Hematopoietic multipotent progenitor cell treated with erythropoietin and hydrocortisone succinate and interleukin-3 and kit ligand, for 15 days (in vitro differentiated cells): ENCODE results near the gene CCDC73.
"Not testable (repeated sequence)": the region's sequence is repeated elsewhere in the genome, so short reads cannot be mapped to it uniquely, and the experiment has no call there.

ENCODE experiments used
- DNase-seq: peaks from one replicate; pipeline ENCODE4 v3.0.0-alpha.2; 2015; ENCODE audit warnings: low spot score

Gene CCDC73

DNA sequence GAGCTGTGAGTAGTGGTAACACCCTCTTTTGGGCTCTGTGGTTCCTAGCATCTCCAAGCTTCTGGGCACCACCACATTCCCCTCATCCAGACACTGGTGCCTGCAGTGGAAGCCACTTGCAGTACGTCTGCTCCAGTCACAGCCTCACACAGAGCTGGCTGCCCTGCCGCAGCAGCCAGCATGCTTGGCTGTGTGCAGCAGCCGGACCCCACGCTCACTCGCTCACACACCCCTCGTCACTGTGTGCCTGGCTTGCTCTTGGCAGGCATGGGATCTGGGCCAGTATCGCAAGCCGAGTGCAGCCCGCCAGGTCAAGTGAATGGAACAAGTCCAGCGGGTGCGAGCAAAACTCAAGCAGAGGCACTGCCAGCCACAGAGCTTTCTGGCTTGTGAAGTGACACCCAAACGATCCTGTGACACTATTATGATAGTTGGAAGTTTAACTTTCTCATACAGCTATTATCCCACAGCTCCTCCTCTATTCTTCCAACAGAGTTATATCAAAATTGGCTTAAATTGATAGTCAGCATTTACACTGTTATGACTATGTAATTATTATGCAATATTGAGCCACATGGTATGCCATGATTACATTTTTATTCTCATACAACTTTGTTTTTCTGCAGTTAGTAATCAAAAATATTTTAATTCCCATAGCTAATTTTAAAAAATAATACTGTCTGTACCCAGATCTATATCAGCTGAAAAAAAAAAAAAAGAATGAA lies 89.0 kb downstream of the CCDC73 start:
- no peak for DNase-seq

DNA sequence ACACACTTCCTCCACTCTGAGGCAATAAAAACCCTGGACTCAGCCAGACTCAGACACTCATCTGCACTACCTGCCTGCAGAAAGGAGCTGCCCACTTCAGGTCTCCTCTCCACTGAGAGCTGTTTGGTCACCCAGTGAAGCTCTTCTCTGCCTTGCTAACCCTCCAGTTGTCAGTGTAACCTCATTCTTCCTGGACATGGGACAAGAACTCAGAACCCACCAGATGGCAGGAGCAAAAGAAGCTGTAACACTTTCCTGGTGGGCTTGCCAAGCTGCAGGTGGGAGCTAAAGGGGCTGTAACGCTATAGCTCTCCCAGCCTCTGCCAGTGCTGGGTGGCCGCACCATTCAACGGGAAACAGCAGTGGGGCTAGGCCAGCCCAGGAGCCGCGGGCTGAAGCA lies 89.7 kb downstream of the CCDC73 start:
- DNase-seq, result no peak

DNA sequence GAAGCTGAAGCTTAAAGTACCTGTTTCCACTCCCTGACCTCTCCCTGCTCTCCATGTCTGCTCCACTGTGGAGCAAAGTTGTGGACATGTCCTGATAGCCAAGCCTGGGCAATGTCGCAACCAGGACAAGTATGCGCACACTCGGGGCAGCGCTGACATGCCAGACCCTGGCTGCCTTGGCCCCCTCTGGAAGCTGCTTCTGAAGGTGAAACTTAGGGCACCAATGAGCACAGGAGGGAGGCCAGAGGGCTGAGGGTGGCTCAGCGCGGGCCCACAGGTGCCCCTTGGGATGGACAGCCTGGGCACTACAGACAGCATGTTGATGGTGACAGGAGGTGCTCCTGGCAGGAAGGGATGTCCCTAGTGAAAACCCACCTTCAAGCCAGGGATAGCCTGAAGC lies 90.2 kb downstream of the CCDC73 start:
- no peak for DNase-seq

DNA sequence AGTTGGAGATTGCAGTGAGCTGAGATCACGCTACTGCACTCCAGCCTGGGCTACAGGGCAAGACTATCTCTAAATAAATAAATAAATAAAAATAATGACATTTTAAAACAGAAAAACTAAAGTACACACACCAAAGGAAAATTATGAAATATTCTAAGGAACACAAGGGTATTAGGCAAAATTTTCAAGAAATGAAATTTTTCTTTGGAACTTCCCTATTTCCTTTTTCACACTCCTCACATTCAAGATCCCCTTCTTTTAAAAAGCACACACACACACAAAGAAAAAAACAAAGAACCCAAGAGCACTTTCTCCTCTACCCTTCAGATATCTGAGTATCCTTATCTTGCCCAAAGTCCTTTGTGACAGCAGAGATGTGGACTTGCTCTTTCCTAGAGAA lies 92.8 kb downstream of the CCDC73 start:
- no peak for DNase-seq

DNA sequence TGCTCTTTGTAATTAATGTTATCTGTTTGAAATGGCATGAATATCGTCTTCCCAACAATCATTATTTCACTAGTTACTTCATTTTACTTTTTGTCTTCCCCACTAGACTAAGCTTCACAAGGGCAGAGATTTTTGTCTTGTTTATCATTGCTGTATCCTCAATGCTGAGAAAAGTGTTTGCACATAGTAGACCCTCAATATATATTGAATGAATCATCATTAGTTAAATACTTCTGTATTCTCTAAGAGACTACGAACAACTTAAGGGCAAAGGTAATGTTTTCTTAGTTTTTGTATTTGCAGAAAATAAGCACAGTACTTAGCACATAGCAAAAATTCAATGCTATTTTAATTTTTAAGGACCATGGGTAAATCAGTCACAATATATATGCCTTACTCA lies 95.9 kb downstream of the CCDC73 start:
- no peak for DNase-seq

DNA sequence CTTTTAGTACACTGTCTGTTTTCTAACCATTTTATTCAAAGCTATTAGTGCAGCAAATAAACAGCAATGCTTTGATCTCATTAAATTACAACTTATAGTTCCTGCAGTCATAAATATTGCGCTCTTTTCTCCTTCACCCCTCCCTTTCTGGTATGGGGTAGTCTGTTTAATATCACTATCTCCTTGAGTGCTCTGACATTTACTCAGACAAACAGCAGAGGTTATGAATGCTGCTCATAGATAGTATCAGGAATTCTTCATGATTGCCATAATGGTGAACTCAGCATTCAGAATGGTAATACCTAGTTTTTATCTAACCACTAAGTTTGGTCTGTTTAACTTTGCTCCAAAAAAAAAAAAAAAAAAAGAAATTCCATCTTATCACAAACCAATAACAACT lies 123.4 kb downstream of the CCDC73 start:
- no peak for DNase-seq

DNA sequence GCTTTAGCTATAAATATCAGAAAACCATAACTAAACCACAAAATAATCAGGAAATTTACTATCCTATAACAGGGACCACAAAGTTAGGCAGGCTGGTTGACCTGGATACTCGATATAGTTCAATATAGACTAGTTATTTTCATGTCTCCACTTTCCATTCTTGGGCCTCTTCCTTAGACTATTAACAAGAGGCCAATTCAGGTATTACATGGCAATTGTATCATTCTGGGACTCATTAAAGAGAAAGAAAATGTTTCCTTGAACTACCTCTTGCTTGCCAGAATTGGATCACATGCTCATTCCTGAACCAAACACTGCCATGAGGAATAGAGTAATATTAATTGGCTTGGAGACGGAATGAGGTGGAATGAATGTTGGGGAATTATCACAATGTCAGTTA lies 134.8 kb downstream of the CCDC73 start:
- DNase-seq, result no peak

DNA sequence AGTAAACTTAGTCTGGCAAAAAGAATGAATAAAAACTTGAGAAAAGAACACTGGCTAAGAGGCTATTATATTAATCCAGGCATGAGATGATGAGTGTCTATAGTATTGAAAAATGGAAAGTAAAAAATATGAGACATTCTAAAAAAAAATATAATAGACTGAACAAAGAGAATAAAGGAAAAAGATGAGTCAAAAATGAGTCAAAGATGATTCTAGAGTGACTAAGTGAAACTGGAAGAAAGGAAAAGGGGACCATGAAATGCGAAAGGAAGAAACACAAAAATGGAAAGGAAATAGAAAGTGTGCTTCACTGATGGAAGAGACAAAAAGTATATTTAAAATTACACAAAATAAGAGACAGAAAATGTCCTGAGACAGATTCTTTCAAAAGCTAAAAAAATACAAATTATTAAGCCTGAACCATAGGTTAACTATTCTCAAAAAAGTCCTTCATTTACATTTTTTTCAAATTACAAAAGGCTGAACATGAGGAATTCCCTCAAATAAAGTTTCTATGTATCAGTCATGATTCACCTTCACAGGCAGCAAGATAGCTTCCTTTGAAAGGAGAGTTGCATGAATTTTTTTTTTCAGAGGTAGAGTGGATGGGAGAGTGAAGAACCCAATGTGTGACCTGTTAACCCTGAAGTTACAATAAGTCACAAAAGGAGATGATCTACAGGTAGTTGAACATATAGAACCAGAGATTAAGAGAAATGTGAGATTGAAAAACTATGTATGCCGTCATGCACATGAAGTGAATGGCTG lies 135.6 kb downstream of the CCDC73 start:
- no peak for DNase-seq

DNA sequence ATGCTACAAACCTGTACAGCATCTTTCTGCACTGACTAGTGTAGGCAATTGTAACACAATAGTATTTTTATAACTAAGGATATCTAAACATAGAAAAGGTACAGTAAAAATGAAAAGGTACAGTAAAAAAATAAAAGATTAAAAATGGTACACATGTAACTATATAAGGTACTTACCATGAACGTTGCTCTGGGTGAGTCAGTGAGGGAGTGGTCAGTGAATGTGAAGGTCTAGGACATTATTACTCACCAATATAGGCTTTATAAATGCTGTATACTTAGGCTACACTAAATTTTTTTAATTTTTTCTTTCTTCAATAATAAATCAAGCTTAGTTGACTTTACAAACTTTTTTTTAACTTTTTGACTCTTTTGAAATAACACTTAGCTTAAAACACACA lies 150.9 kb downstream of the CCDC73 start:
- no peak for DNase-seq

DNA sequence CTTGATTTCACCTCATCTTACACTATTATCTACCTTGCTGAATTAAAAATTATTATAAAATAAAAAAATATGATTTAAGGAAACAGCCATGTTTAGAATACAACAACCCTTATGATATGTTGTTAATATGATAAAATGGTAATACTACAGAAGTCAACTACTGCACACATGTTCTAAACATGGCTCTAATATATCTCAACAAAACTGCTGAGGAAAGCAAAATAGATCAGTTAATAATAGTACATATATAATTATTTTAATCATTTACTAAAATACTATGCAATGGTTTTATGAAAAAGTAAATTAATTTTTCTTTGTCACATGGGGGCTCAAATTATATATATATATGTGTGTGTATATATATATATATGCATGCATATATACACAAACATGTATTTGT lies 153.1 kb downstream of the CCDC73 start:
- DNase-seq, result no peak

DNA sequence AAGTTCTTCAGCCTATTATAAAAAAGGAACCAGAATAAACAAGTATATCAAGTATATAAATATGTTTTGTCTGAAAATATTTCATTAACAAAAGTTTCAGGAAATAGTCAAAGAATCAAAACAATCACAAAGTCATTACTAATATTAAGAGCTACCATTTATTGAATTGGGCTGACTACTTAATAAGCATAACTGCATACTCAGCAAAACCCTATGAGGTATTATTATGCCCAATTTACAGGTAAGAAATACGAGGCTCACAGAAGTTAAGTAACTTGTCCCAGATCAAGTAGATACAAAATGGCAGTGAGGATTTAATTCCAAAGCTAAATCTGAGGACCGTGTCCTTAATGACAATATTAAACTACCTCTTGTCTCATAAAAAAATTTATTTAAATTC lies 158.6 kb downstream of the CCDC73 start:
- no peak for DNase-seq

DNA sequence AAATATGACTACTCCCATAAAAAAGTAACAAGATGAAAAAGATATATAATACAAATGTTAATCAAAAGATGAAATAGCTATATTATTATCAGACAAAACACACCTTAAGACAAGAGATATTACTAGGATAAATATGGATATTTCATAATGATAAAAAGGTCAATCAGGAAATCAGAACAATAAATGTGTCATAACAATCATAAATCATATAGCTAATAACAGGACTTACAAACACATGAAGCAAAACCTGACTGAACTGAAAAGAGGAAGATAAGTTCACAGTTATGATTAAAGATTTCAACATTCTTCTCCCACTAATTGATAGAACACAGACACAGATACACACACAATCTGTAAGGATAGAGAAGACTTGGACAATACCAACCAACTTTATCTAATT lies 163.6 kb downstream of the CCDC73 start:
- DNase-seq, result no peak

DNA sequence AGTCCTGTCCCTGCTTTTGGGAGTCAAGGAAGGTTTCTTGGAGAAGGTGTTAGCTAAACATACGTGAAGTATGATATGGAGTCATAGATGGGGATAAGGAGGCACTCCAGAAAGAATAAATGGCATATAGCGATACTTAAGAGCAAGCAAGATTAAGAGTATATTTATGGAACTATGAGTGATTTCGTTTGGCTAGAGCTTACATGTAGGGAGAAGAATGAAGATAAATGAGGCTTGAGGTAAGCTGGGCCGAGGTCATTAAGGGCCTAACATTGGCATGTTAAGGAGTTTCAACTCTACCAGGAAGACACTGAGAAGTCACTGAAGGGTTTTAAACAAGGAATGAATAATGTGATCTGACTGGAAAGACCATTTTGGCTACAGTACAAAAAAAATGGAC lies 177.6 kb downstream of the CCDC73 start:
- no peak for DNase-seq

DNA sequence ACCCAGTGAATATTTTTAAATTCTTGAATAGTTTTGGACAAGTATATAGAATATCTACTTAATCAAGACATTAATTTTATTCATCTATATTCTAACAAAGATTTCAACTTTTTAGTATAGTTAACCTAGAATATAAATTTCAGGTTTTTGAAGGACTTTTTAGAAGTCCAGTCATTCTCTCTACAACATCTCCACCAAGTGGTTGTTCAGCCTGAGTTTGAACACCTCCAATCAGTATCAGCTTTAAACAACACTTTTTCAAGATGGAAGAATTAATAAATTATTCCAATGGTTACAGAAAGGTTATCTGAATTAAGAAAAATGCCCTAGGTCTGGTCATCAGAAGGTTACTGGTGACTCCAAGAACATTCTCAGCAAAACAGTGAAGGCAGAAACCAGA lies 179.0 kb downstream of the CCDC73 start:
- DNase-seq, result no peak

DNA sequence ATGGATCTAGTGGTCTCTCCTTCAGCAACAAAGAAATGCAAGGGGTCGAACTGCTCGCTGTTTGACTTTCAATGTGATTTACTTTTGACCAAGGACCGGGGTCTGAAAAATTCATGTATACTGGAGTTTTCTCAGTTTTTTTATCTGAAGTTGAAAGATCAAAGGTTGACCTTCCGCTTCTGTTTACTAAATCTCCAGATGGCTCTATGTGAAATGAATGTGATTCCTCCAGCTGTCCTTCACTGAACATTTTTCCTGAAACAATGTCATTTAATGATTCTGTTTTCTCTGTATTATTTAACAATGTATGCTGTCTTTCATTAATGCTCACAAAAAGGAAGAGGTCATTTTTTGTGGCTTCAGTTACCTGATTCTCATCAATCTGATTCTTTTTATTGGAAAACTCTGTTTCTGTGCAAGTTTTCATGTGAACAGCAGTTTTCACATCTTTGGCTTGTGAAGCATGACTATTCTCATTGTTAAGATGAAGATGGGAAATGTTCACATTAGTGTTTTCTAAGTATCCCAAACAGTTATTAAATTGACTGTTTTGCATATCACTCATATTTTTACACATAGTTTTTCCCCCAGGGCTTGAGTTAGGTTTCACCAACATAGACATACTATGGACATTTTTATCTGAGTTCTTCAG lies 180.8 kb downstream of the CCDC73 start:
- DNase-seq, result no peak

DNA sequence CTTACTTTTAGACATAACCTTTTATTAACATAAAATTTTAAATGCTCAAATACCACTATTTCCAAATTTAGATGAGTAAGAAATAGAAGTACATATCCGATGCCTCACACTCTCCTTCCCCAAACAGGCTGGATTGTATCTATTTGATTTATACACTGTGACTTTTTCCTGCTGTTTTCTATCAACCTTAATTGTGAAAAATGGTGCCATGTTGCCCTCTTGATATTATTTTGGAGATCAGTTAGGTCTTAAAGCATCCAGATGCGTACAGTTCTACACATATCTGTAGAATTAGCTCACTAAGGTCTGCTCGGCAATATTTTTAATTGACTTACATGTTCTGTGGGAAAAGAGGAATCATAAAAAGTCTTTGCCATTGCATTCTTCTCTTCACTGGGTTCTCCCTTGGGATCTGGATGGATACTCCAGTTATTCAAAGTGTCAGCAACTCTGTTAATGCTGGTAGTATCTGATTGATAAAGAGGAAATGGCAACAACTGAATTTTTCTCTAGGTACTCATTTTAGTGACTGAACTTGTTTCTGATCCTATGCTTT lies 183.6 kb downstream of the CCDC73 start:
- DNase-seq, result no peak

DNA sequence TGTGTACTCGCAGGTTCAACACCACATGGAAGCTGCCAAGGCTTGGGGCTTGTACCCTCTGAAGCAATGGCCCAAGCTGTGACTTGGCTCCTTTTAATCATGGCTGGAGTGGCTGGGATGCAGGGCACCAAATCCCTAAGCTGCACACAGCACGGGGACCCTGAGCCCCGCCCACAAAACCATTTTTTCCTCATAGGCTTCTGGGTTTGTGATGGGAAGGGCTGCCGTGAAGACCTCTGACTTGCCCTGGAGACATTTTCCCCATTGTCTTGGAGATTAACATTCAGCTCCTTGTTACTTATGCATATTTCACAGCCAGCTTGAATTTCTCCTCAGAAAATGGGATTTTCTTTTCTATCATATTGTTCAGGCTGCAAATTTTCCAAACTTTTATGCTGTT lies 185.6 kb downstream of the CCDC73 start:
- not testable (repeated sequence) for DNase-seq

DNA sequence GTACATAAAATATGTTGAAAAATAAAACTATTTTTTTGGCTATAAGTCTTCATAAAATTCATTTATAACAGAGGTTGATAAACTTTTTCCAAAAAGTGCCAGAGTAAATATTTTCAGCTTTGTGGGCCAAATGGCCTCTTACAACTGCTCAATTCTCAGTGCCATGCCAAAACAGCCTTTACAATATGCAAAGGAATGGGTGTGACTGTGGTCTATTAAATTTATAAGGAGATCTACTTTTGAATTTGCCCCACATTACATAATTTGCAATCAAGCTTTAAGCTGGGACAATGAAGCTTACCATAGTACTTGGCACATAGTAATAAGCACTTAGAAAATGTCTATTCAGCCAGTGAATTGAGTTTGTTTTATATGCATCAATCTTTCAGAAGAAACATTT lies 188.2 kb downstream of the CCDC73 start:
- no peak for DNase-seq

DNA sequence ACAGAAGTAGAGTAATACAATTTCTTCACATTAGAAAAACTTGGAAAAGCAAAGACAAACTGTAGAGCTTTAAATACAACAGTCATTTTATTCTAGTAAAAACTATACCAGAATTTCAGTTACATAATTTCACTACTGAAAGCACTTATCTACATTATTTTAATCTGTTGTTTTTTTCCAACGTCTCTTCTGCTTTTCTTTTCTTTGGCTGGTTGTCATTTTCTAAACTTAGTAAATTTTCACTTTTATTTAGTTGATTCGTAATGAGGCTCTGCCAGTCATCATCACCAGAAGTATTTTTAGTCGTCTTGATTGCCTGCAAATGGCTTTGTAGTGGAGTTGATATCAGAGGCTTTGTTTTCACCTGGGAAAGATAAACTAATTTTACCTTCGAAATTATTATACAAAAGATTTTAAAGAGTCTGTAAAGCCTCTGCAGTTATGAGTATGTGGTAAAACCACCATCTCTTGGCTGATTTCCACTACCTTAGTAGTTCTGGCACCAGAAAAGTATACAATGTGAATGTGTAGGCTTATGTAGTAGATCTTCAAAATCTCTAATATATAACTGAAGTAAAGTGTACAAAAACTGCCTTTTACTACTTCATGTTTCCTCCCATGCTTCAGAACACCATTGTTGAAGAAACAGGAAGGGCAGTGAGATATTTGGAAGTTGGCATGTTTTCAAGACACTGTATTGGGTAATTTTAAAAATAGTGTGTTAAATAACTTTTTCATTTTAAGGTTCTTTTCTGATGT lies 191.6 kb downstream of the CCDC73 start:
- no peak for DNase-seq

DNA sequence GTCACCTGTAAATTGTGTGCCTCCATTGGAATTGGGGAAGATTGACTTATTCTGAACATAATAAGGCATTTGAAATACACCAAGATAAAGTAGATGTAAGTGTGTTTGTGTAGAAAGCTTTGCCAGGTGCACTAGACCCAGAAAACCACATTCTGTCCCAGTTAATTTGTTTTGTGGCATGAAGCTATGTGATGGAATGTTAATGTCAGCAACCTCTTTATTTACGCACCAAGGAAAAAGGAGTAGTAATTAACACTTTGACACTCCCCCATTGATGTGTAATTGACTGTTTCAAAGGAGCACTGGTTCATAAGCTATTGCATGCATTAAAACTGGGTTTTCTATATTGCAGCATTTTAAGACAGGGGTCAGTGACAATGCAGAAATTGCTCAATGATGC lies 196.5 kb downstream of the CCDC73 start:
- no peak for DNase-seq

DNA sequence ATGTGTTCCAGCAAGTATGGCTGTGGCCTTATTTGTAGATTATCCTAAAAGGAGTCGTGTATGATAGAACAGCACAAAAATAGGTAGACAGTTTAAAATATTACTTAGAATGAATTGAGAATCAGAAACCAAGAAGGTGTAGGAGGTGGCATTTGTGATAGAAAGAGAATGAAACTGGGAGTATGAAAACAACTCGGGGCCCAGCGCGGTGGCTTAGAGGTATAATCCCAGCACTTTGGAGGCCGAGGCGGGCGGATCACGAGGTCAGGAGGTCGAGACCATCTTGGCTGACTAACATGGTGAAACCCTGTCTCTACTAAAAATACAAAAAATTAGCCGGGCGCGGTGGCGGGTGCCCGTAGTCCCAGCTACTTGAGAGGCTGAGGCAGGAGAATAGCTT lies 198.3 kb downstream of the CCDC73 start:
- DNase-seq, result not testable (repeated sequence)

DNA sequence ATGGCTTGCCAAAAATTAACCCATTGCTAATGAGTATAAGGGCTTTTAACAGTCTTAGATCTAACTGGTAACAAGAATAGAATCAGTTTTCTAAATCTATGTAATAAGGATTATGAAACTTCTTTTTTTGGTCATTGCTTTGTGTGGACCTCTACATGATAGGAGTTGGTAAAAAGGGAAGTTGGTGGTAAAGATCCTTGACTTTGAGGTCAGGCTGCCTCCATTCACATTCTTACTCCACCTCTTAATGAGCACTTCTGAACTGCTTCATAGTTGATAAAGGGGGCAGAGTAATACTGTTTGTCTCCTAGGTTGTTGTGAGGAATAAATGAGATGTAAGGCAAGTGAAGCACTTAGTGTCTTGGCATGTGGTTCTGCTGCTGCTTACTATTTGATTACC lies 200.2 kb downstream of the CCDC73 start:
- no peak for DNase-seq
